Esophagus squamous epithelium (tissue), 5 donors: Measurements from ENCODE around the gene ASTL. TPM values are rescaled to one million over a fixed set of nuclear protein-coding genes. Genes with fewer than 3 reads are reported as not detected.

Source experiments
- DNase-seq: peaks from one replicate; lab custom pipeline; 2025; lab: John Stamatoyannopoulos, UW
- H3K27ac ChIP-seq, 4 donors: fragments of 200-600 bp; sonication (generic); one replicate each; pipeline ENCODE4 v1.5.1; 2016 to 2019; ENCODE audit warnings: mild to moderate bottlenecking in 1 of 4
- H3K27me3 ChIP-seq, 4 donors: fragments of 200-600 bp; sonication (generic); 1 replicate in 3 of 4; 2 replicates in 1 of 4; pipeline versions ENCODE4 v1.5.1 to v1.6.0; 2017 to 2021; ENCODE audit warnings: antibody characterized with exemption in 1 of 4
- H3K36me3 ChIP-seq, 3 donors: fragments of 200-600 bp; sonication (generic); one replicate each; pipeline ENCODE4 v1.5.1; 2016 to 2019
- H3K4me1 ChIP-seq, 3 donors: fragments of 200-600 bp; sonication (generic); one replicate each; pipeline ENCODE4 v1.5.1; 2017 to 2019
- H3K4me3 ChIP-seq, 4 donors: fragments of 200-600 bp; sonication (generic); 1 replicate in 3 of 4; 2 replicates in 1 of 4; pipeline ENCODE4 v1.5.1; 2016 to 2019; ENCODE audit warnings: mild to moderate bottlenecking in 2 of 4, moderate library complexity in 1 of 4
- H3K9me3 ChIP-seq, 3 donors: fragments of 200-600 bp; sonication (generic); one replicate each; pipeline ENCODE4 v1.5.1; 2016 to 2019
- CTCF ChIP-seq, 6 experiments: fragments of 450-650 bp in 4 of 6; fragments of 200-600 bp in 2 of 6; sonication (generic) in 2 of 6; IDR thresholded peaks; one replicate each; pipeline ENCODE4 v1.5.1; 2016 to 2019; ENCODE audit warnings: antibody characterized with exemption in 6 of 6, mild to moderate bottlenecking in 4 of 6, moderate library complexity in 4 of 6
- POLR2A ChIP-seq, 4 donors: fragments of 450-650 bp; IDR thresholded peaks; one replicate each; pipeline ENCODE4 v1.6.1; 2017; ENCODE audit warnings: antibody characterized with exemption in 4 of 4, mild to moderate bottlenecking in 4 of 4, moderate library complexity in 3 of 4
- WGBS, 2 donors: methylation state at CpG; one replicate each; pipeline ENCODE4 v1.1.5; 2018; 5-methylcytosine and 5-hydroxymethylcytosine counted together
- intact Hi-C: fragments of 100-400 bp; cut with DNase I; formaldehyde crosslinking; loops from one replicate; pipeline ENCODE4 v1.15.0; 2022
- total RNA-seq, 4 donors: library from RNA; depleted of rRNA; stranded (reverse); fragments of >200 nt; gene quantifications; one replicate each; pipeline ENCODE4 v1.1.0, GENCODE V29; 2016
- donor health status: DM: yes; HTN: yes; CAD: no.

Gene ASTL
- total RNA-seq, 4 donors from 2014 or later = 0.30 to 0.53 TPM; not detected in 2

- TF ChIP-seq POLR2A (IDR thresholded peaks at IDR 0.05) (no peak), CTCF (IDR thresholded peaks at IDR 0.05) (no peak)
- H3K36me3 ChIP-seq = no peaks in the 10 kb centered on the region
- H3K9me3 ChIP-seq = no peaks in the 10 kb centered on the region
- H3K27ac ChIP-seq = no peak overlapping the region
- 87 to 90% methylated on average over 4 of the region's 4 CpGs for WGBS, 2 donors
- peaks cover 0 to 53% (median 0%) of the 10 kb centered on the region in 4 donors for H3K27me3 ChIP-seq
- DNase-seq = no peak
- H3K4me3 ChIP-seq = no peak overlapping the region
- intact Hi-C loops = no loop called here
- H3K4me1 ChIP-seq = peaks cover 0 to 11% (median 0%) of the 10 kb centered on the region in 3 donors
Observed at GRCh38 chr2:96092573-96092877, 45.8 kb downstream of the ASTL start.

GRCh38 chr2:96091711-96092572, 46.4 kb downstream of the ASTL start:
- DNase-seq = no peak
- intact Hi-C loops = no loop called here
- Histone ChIP-seq H3K4me3 (no peak overlapping the region), H3K4me1 (peaks cover 0 to 11% (median 0%) of the 10 kb centered on the region in 3 donors), H3K27ac (no peak overlapping the region), H3K36me3 (no peaks in the 10 kb centered on the region), H3K27me3 (peaks cover 0 to 53% (median 0%) of the 10 kb centered on the region in 4 donors), H3K9me3 (no peaks in the 10 kb centered on the region)
- TF ChIP-seq CTCF (IDR thresholded peaks at IDR 0.05) (no peak), POLR2A (IDR thresholded peaks at IDR 0.05) (no peak)
- 43 to 67% methylated on average over 6 to 9 of the region's 18 CpGs for WGBS, 2 donors

GRCh38 chr2:96091141-96091710, 47.1 kb downstream of the ASTL start:
- Histone ChIP-seq H3K9me3 (no peaks in the 10 kb centered on the region), H3K36me3 (no peaks in the 10 kb centered on the region), H3K27ac (no peak overlapping the region), H3K27me3 (peaks cover 0 to 53% (median 0%) of the 10 kb centered on the region in 4 donors), H3K4me3 (no peak overlapping the region), H3K4me1 (peaks cover 0 to 11% (median 0%) of the 10 kb centered on the region in 3 donors)
- TF ChIP-seq CTCF (IDR thresholded peaks at IDR 0.05) = no peak
- no peak for TF ChIP-seq POLR2A (IDR thresholded peaks at IDR 0.05)
- 57 to 90% methylated on average over 2 to 10 of the region's 14 CpGs for WGBS, 2 donors
- no peak for DNase-seq
- intact Hi-C loops = no loop called here

- no peaks in the 10 kb centered on the region for H3K9me3 ChIP-seq
- intact Hi-C loops = no loop called here
- peaks cover 0 to 11% (median 0%) of the 10 kb centered on the region in 3 donors for H3K4me1 ChIP-seq
- H3K4me3 ChIP-seq = no peak overlapping the region
- 88 to 92% methylated on average over 5 to 11 of the region's 12 CpGs for WGBS, 2 donors
- H3K27ac ChIP-seq = no peak overlapping the region
- no peak for TF ChIP-seq POLR2A (IDR thresholded peaks at IDR 0.05)
- no peak for TF ChIP-seq CTCF (IDR thresholded peaks at IDR 0.05)
- peaks cover 0 to 59% (median 0%) of the 10 kb centered on the region in 4 donors for H3K27me3 ChIP-seq
- DNase-seq = no peak
- H3K36me3 ChIP-seq = no peaks in the 10 kb centered on the region
Observed at GRCh38 chr2:96090196-96090926, 47.9 kb downstream of the ASTL start.
